ENCODE results near the gene FAM227B.
"Not testable (repeated sequence)": the region's sequence is repeated elsewhere in the genome, so short reads cannot be mapped to it uniquely, and the experiment has no call there.

The FAM227B gene

GRCh38 chr15:49558929-49559328, 61.7 kb downstream of the FAM227B start:
- H3K4me3 ChIP-seq (ENCODE audit: low read depth, low read length) = no peak overlapping the region
- no peak overlapping the region for H3K9ac ChIP-seq (ENCODE audit: low read depth, low read length)
- H3K9me3 ChIP-seq (ENCODE audit: control insufficient read depth, insufficient read depth, low read length) = 0 out of 2 replicates have a peak, but pooled peaks cover 7% of the 10 kb centered on the region
- H3K27ac ChIP-seq (ENCODE audit: low read depth, low read length) = no peak overlapping the region
- H3K4me1 ChIP-seq (ENCODE audit: control insufficient read depth, insufficient read depth, low read length) = no peaks in the 10 kb centered on the region
- H3K27me3 ChIP-seq (ENCODE audit: control insufficient read depth, insufficient read depth, low read length) = no peaks in the 10 kb centered on the region
- H3K36me3 ChIP-seq (ENCODE audit: control insufficient read depth, insufficient read depth, low read length) = no peaks in the 10 kb centered on the region

DNA sequence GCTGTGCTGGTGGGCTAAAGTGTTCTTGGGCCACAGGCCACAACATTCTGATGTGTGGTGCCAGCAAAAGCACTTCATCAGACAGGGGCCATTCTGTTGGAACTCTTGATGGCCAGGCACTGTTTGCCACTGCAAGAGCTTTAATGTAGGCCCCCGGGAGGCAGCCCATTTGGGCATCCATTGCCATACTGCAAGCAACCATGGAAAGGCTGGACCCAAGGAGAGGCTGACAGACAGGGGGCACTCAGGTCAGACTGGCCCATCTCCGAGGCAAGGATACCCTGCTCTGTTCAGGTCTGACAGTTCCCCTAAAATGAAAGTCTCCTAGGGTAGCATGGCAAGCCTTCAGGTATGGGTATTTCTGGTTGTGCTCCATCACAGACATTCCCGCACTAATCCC, 64.2 kb downstream of the FAM227B start:
- Histone ChIP-seq H3K27me3 (ENCODE audit: control insufficient read depth, insufficient read depth, low read length) (no peaks in the 10 kb centered on the region), H3K9me3 (ENCODE audit: control insufficient read depth, insufficient read depth, low read length) (peaks cover 8% of the 10 kb centered on the region), H3K9ac (ENCODE audit: low read depth, low read length) (no peak overlapping the region), H3K4me1 (ENCODE audit: control insufficient read depth, insufficient read depth, low read length) (no peaks in the 10 kb centered on the region), H3K36me3 (ENCODE audit: control insufficient read depth, insufficient read depth, low read length) (no peaks in the 10 kb centered on the region), H3K27ac (ENCODE audit: low read depth, low read length) (no peak overlapping the region), H3K4me3 (ENCODE audit: low read depth, low read length) (no peak overlapping the region)

GRCh38 chr15:49550342-49550741, 70.3 kb downstream of the FAM227B start:
- H3K4me3 ChIP-seq (ENCODE audit: low read depth, low read length); H3K9ac ChIP-seq (ENCODE audit: low read depth, low read length); H3K9me3 ChIP-seq (ENCODE audit: control insufficient read depth, insufficient read depth, low read length); H3K4me1 ChIP-seq (ENCODE audit: control insufficient read depth, insufficient read depth, low read length); H3K27ac ChIP-seq (ENCODE audit: low read depth, low read length); H3K27me3 ChIP-seq (ENCODE audit: control insufficient read depth, insufficient read depth, low read length); H3K36me3 ChIP-seq (ENCODE audit: control insufficient read depth, insufficient read depth, low read length): not testable (repeated sequence)

DNA sequence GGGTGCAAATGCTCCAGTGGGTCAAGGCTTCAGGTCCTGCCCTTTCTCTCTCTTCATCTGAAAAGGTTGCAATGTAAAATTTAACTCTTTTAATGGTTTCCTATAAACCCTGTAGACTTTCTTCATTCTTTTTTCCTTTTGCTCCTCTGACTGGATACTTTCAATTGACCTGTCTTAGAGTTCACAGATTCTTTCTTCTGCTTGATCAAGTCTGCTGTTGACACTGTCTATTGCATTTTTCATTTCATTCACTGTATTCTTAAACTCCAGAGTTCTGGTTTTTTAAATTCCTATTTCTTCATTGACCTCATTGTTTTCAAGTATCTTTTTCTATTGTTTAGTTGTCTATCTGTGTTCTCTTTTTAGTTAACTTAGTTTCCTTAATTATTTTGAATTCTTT, 82.1 kb downstream of the FAM227B start:
- Histone ChIP-seq H3K27me3 (ENCODE audit: control insufficient read depth, insufficient read depth, low read length) (no peaks in the 10 kb centered on the region), H3K4me1 (ENCODE audit: control insufficient read depth, insufficient read depth, low read length) (no peaks in the 10 kb centered on the region), H3K9me3 (ENCODE audit: control insufficient read depth, insufficient read depth, low read length) (no peaks in the 10 kb centered on the region), H3K36me3 (ENCODE audit: control insufficient read depth, insufficient read depth, low read length) (no peaks in the 10 kb centered on the region), H3K9ac (ENCODE audit: low read depth, low read length) (no peak overlapping the region), H3K27ac (ENCODE audit: low read depth, low read length) (no peak overlapping the region), H3K4me3 (ENCODE audit: low read depth, low read length) (no peak overlapping the region)

DNA sequence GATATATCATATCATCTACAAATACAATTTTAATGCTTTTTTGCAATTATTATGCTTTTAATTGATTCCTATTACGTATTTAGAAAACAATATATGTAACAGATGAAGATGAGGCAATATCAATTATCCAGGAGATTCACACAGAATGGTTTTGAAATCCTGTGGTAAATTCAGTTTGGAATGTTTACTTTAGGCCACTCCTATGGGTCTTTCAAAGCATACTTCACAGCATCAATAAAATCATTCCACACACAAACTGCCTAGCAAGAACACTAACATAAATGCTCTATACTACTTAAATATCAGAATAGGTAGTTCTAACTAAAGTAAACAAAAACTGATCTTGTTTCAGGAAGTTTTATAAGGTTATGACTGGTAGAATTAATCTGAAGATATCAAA, 90.5 kb downstream of the FAM227B start:
- no peak overlapping the region for H3K27ac ChIP-seq (ENCODE audit: low read depth, low read length)
- no peak overlapping the region for H3K4me3 ChIP-seq (ENCODE audit: low read depth, low read length)
- no peaks in the 10 kb centered on the region for H3K27me3 ChIP-seq (ENCODE audit: control insufficient read depth, insufficient read depth, low read length)
- no peaks in the 10 kb centered on the region for H3K4me1 ChIP-seq (ENCODE audit: control insufficient read depth, insufficient read depth, low read length)
- no peaks in the 10 kb centered on the region for H3K9me3 ChIP-seq (ENCODE audit: control insufficient read depth, insufficient read depth, low read length)
- no peaks in the 10 kb centered on the region for H3K36me3 ChIP-seq (ENCODE audit: control insufficient read depth, insufficient read depth, low read length)
- no peak overlapping the region for H3K9ac ChIP-seq (ENCODE audit: low read depth, low read length)

- no peaks in the 10 kb centered on the region for H3K36me3 ChIP-seq (ENCODE audit: control insufficient read depth, insufficient read depth, low read length)
- no peak overlapping the region for H3K4me3 ChIP-seq (ENCODE audit: low read depth, low read length)
- no peak overlapping the region for H3K9ac ChIP-seq (ENCODE audit: low read depth, low read length)
- no peaks in the 10 kb centered on the region for H3K27me3 ChIP-seq (ENCODE audit: control insufficient read depth, insufficient read depth, low read length)
- no peaks in the 10 kb centered on the region for H3K4me1 ChIP-seq (ENCODE audit: control insufficient read depth, insufficient read depth, low read length)
- H3K27ac ChIP-seq (ENCODE audit: low read depth, low read length) = no peak overlapping the region
- H3K9me3 ChIP-seq (ENCODE audit: control insufficient read depth, insufficient read depth, low read length) = no peaks in the 10 kb centered on the region
These were observed 92.3 kb downstream of the FAM227B start for GRCh38 chr15:49528289-49528688.

GRCh38 chr15:49521802-49522201, 98.8 kb downstream of the FAM227B start:
- Histone ChIP-seq H3K9me3 (ENCODE audit: control insufficient read depth, insufficient read depth, low read length) (peaks cover 16% of the 10 kb centered on the region), H3K4me1 (ENCODE audit: control insufficient read depth, insufficient read depth, low read length) (no peaks in the 10 kb centered on the region), H3K27me3 (ENCODE audit: control insufficient read depth, insufficient read depth, low read length) (no peaks in the 10 kb centered on the region), H3K9ac (ENCODE audit: low read depth, low read length) (no peak overlapping the region), H3K36me3 (ENCODE audit: control insufficient read depth, insufficient read depth, low read length) (no peaks in the 10 kb centered on the region), H3K27ac (ENCODE audit: low read depth, low read length) (no peak overlapping the region), H3K4me3 (ENCODE audit: low read depth, low read length) (no peak overlapping the region)

DNA sequence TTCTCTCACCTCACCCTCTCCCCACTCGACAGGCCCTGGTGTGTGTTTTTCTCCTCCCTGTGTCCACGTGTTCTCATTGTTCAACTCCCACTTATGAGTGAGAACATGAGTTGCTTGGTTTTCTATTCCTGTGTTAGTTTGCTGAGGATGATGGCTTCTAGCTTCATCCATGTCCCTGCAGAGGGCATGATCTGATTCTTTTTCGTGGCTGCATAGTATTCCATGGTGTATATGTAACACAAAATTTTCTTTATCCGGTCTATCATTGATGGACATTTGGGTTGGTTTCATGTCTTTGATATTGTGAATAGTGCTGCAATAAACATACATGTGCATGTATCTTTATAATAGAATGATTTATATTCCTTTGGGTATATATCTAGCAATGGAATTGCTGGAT, 107.9 kb downstream of the FAM227B start:
- not testable (repeated sequence) for H3K9me3 ChIP-seq (ENCODE audit: control insufficient read depth, insufficient read depth, low read length); H3K4me1 ChIP-seq (ENCODE audit: control insufficient read depth, insufficient read depth, low read length); H3K4me3 ChIP-seq (ENCODE audit: low read depth, low read length); H3K9ac ChIP-seq (ENCODE audit: low read depth, low read length); H3K36me3 ChIP-seq (ENCODE audit: control insufficient read depth, insufficient read depth, low read length); H3K27ac ChIP-seq (ENCODE audit: low read depth, low read length); H3K27me3 ChIP-seq (ENCODE audit: control insufficient read depth, insufficient read depth, low read length)

DNA sequence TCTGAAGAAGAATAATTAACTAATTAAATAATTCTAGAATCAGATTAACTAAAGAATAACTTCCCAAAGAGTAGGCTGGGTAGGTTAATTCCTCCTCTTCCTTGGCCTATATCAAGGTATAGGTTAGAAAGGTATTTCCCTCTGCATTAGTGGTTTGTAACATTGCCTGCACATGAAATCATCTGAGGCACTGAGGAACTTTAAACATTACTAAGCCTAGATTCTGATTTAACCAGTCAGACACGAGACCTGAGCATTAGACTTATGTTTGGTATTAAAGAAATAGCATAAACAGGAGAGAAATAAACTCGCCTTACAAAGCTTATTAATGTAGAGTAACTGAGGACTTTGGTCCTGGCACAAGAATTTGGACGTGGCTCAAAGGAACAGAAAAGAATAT, 113.4 kb downstream of the FAM227B start:
- no peaks in the 10 kb centered on the region for H3K36me3 ChIP-seq (ENCODE audit: control insufficient read depth, insufficient read depth, low read length)
- H3K9me3 ChIP-seq (ENCODE audit: control insufficient read depth, insufficient read depth, low read length) = peaks cover 5% of the 10 kb centered on the region
- no peak overlapping the region for H3K27ac ChIP-seq (ENCODE audit: low read depth, low read length)
- H3K9ac ChIP-seq (ENCODE audit: low read depth, low read length) = no peak overlapping the region
- H3K4me1 ChIP-seq (ENCODE audit: control insufficient read depth, insufficient read depth, low read length) = no peaks in the 10 kb centered on the region
- H3K27me3 ChIP-seq (ENCODE audit: control insufficient read depth, insufficient read depth, low read length) = no peaks in the 10 kb centered on the region
- H3K4me3 ChIP-seq (ENCODE audit: low read depth, low read length) = no peak overlapping the region

- no peak overlapping the region for H3K27ac ChIP-seq (ENCODE audit: low read depth, low read length)
- H3K4me1 ChIP-seq (ENCODE audit: control insufficient read depth, insufficient read depth, low read length) = no peaks in the 10 kb centered on the region
- H3K4me3 ChIP-seq (ENCODE audit: low read depth, low read length) = no peak overlapping the region
- no peak overlapping the region for H3K9ac ChIP-seq (ENCODE audit: low read depth, low read length)
- peaks cover 15% of the 10 kb centered on the region for H3K9me3 ChIP-seq (ENCODE audit: control insufficient read depth, insufficient read depth, low read length)
- H3K36me3 ChIP-seq (ENCODE audit: control insufficient read depth, insufficient read depth, low read length) = no peaks in the 10 kb centered on the region
- no peaks in the 10 kb centered on the region for H3K27me3 ChIP-seq (ENCODE audit: control insufficient read depth, insufficient read depth, low read length)
These were observed 114.3 kb downstream of the FAM227B start for GRCh38 chr15:49506341-49506740.

- Histone ChIP-seq H3K4me1 (ENCODE audit: control insufficient read depth, insufficient read depth, low read length) (no peaks in the 10 kb centered on the region), H3K9me3 (ENCODE audit: control insufficient read depth, insufficient read depth, low read length) (peaks cover 23% of the 10 kb centered on the region), H3K27me3 (ENCODE audit: control insufficient read depth, insufficient read depth, low read length) (no peaks in the 10 kb centered on the region), H3K9ac (ENCODE audit: low read depth, low read length) (no peak overlapping the region), H3K27ac (ENCODE audit: low read depth, low read length) (no peak overlapping the region), H3K36me3 (ENCODE audit: control insufficient read depth, insufficient read depth, low read length) (no peaks in the 10 kb centered on the region), H3K4me3 (ENCODE audit: low read depth, low read length) (no peak overlapping the region)
These were observed 119.0 kb downstream of the FAM227B start for GRCh38 chr15:49501586-49501985.
